Endodermal cell (in vitro differentiated cells): ENCODE data around the gene DCD. TPM values are rescaled to one million over a fixed set of nuclear protein-coding genes. Genes with fewer than 3 reads are reported as not detected.

Experiments used
- DNase-seq: peaks from one replicate; pipeline ENCODE4 v3.0.0-alpha.2; 2017
- H3K27ac ChIP-seq: 2 replicates; pipeline ENCODE4 v1.5.1; 2013; ENCODE audit warnings: mild to moderate bottlenecking, low read depth, low read length, moderate library complexity
- H3K27me3 ChIP-seq: 2 replicates; pipeline ENCODE4 v1.6.1; 2013; ENCODE audit warnings: mild to moderate bottlenecking, low read length, moderate library complexity; ENCODE audit not compliant: insufficient read depth, control insufficient read depth, poor library complexity, severe bottlenecking
- H3K36me3 ChIP-seq: 2 replicates; pipeline ENCODE4 v1.7.0; 2013; ENCODE audit warnings: mild to moderate bottlenecking, low read length, moderate library complexity; ENCODE audit not compliant: control insufficient read depth, insufficient read depth
- H3K4me1 ChIP-seq: one replicate; pipeline ENCODE4 v1.7.0; 2013; ENCODE audit warnings: low read length; ENCODE audit not compliant: control insufficient read depth, insufficient read depth
- H3K4me3 ChIP-seq: 2 replicates; pipeline ENCODE4 v1.5.1; 2013; ENCODE audit warnings: mild to moderate bottlenecking, low read length, moderate library complexity
- H3K9ac ChIP-seq: 2 replicates; pipeline ENCODE4 v1.6.1; 2013; ENCODE audit warnings: mild to moderate bottlenecking, low read length, moderate library complexity; ENCODE audit not compliant: poor library complexity, severe bottlenecking; ENCODE audit errors: extremely low read depth
- H3K9me3 ChIP-seq: 2 replicates; pipeline ENCODE4 v1.6.1; 2013; ENCODE audit warnings: mild to moderate bottlenecking, low read length, moderate library complexity; ENCODE audit not compliant: control insufficient read depth
- H3K27ac Mint-ChIP-seq: 2 replicates; pipeline ENCODE4 v1.8.0; 2020; ENCODE audit warnings: mixed read lengths
- H3K27me3 Mint-ChIP-seq: 2 replicates; pipeline ENCODE4 v1.8.0; 2021; ENCODE audit warnings: mild to moderate bottlenecking, mixed read lengths; ENCODE audit not compliant: insufficient read depth
- H3K36me3 Mint-ChIP-seq: 2 replicates; pipeline ENCODE4 v1.8.0; 2020; ENCODE audit warnings: low read depth, mixed read lengths
- H3K4me1 Mint-ChIP-seq: 2 replicates; pipeline ENCODE4 v1.8.0; 2020; ENCODE audit warnings: mixed read lengths
- H3K4me3 Mint-ChIP-seq: 2 replicates; pipeline ENCODE4 v1.8.0; 2020; ENCODE audit warnings: mild to moderate bottlenecking, moderate library complexity, mixed read lengths
- H3K9me3 Mint-ChIP-seq: 2 replicates; pipeline ENCODE4 v1.8.0; 2020; ENCODE audit warnings: mild to moderate bottlenecking, mixed read lengths
- CTCF ChIP-seq: fragments of 200-600 bp; sonication (generic); conservative IDR thresholded peaks from 2 replicates; pipeline ENCODE4 v1.5.0; 2021; ENCODE audit warnings: antibody characterized with exemption, mild to moderate bottlenecking
- WGBS, 2 experiments: methylation state at CpG; one replicate each; pipeline versions ENCODE4 v1.1.5 to v1.1.7; 2013; ENCODE audit warnings: missing lambda C conversion rate in 2 of 2, mixed read lengths in 1 of 2; ENCODE audit not compliant: insufficient coverage in 1 of 2, insufficient read length in 1 of 2; 5-methylcytosine and 5-hydroxymethylcytosine counted together
- total RNA-seq, 2 donors: library from RNA; stranded (reverse); fragmentation: NEBNext Ultra II Directional in 1 of 2; extraction: Animal tissue kit (Norgen Biotek cat#: 25700) in 1 of 2; gene quantifications; 2 replicates in 1 of 2; 3 replicates in 1 of 2; pipeline ENCODE4 v1.2.1, GENCODE V29; 2021

Gene DCD
- total RNA-seq, 2 donors from 2014 or later = not detected

DNA sequence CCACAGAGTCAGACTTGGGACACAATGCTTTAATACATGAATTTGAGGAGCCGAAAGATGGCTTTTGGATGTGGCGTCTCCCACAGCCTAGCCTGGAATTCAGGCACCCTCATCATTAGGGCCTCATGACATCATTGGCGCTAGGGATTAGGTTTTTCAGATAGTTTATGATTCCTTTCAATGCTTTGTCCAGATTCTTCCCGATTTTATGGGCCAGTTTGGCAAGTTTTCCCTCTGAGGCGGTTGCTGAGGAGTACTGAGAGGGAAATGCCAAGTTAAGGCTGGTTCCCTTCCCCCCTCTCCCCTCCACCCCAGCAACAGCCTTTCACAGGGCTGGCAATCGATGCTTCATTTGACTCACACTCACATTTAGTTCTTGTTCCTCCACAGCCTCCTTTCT is 40.0 kb downstream of the DCD start:
- Histone ChIP-seq H3K4me3 (no peak overlapping the region), H3K27me3 (peaks cover 53% of the 10 kb centered on the region), H3K36me3 (no peaks in the 10 kb centered on the region), H3K4me1 (peaks cover 8% of the 10 kb centered on the region), H3K27ac (no peak overlapping the region), H3K9me3 (no peaks in the 10 kb centered on the region), H3K9ac (no peak overlapping the region)
- DNase-seq = no peak
- Mint-ChIP-seq H3K36me3 (no peaks in the 10 kb centered on the region), H3K4me3 (no peak overlapping the region), H3K4me1 (peaks cover 12% of the 10 kb centered on the region), H3K27me3 (peaks cover 70% of the 10 kb centered on the region), H3K9me3 (no peaks in the 10 kb centered on the region), H3K27ac (no peak overlapping the region)
- TF ChIP-seq CTCF = no peak
- 80 to 85% methylated on average over 4 to 6 of the region's 6 CpGs for WGBS, 2 experiments

GRCh38 chr12:54606556-54606955 is 41.6 kb downstream of the DCD start:
- Mint-ChIP-seq H3K27me3 (peaks cover 60% of the 10 kb centered on the region), H3K9me3 (no peaks in the 10 kb centered on the region), H3K27ac (no peak overlapping the region), H3K4me3 (no peak overlapping the region), H3K4me1 (peaks cover 12% of the 10 kb centered on the region), H3K36me3 (no peaks in the 10 kb centered on the region)
- DNase-seq = peak; percentile 42
- Histone ChIP-seq H3K36me3 (no peaks in the 10 kb centered on the region), H3K27ac (no peak overlapping the region), H3K4me1 (peaks cover 8% of the 10 kb centered on the region), H3K9me3 (no peaks in the 10 kb centered on the region), H3K27me3 (peaks cover 38% of the 10 kb centered on the region), H3K9ac (no peak overlapping the region), H3K4me3 (no peak overlapping the region)
- TF ChIP-seq CTCF = no peak
- WGBS, 2 experiments = 67% methylated on average over 2 of the region's 4 CpGs

- peak; percentile 24 for DNase-seq
- Histone ChIP-seq H3K36me3 (no peaks in the 10 kb centered on the region), H3K4me1 (peaks cover 8% of the 10 kb centered on the region), H3K9me3 (no peaks in the 10 kb centered on the region), H3K4me3 (no peak overlapping the region), H3K27ac (no peak overlapping the region), H3K27me3 (peaks cover 27% of the 10 kb centered on the region), H3K9ac (no peak overlapping the region)
- Mint-ChIP-seq H3K27ac (no peak overlapping the region), H3K9me3 (no peaks in the 10 kb centered on the region), H3K27me3 (peaks cover 56% of the 10 kb centered on the region), H3K4me1 (peaks cover 12% of the 10 kb centered on the region), H3K4me3 (no peak overlapping the region), H3K36me3 (no peaks in the 10 kb centered on the region)
- TF ChIP-seq CTCF = no peak
- 93 to 100% methylated on average over 1 to 4 of the region's 6 CpGs for WGBS, 2 experiments
These were observed 42.8 kb downstream of the DCD start for GRCh38 chr12:54605138-54605970.
